ENCODE results near the gene RPS29.

RPS29 gene

DNA sequence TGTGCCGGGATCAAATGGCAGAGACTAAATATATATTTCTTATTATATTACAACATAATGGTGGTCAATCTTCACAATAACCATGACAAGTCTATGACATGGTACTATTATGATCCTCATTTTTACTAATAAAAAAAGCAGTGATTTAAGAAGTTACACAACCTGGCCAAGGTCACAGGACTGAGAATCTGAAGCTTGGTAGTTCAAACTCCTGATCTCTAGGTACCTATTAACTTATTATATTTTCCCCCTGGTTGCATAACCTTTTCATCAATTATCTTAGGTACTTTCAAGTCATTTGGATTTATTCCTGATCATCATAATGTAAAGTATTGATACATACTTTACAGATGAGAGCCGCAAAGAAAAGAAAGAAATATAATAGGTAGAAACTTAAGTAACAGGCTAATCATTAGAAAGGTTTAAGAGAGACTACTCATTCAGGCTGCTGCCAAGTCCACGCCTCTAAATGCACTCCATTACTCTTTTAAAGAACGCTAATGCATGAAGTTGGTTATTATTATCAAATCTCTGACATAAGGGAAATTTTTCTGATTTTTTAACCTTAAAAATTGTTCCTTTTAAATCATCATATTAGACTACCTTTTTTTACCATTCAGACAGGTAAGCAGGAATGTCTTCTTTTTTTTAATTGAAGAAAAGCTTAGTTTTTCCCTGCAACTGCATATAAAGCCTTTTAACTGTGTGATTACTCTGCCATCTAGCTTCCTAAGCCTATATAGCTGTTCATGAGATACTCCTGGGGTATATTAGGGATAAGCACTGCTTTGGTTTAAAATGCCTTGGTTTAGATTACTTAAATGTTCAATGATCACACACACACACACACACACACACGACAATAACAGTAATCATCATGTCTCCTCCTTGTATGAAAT lies 35.6 kb downstream of the RPS29 start:
- DNase-seq (ENCODE audit: low read depth, low spot score), result no peak

- DNase-seq (ENCODE audit: low read depth, low spot score), result peak; percentile 33
Measured at GRCh38 chr14:49549881-49550280, 36.3 kb downstream of the RPS29 start.

DNA sequence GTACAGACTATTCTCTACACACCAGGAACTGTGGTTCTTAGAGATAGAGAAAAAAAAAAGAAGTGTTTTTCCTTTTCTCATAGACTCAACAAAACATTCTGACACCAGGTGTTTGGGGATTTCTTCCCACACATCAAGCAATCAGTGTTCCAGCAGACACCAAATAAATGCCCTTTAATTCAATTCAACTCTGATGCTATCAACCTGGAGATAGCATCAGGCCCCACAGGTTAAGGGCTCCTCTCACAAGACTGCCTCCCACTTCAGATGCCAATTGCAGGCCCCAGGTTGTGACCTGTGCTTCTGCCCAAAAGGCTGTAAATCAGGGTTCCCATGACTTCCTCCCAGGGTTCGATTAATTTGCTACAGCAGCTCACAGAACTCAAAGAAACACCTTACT lies 36.7 kb downstream of the RPS29 start:
- DNase-seq (ENCODE audit: low read depth, low spot score), result no peak

GRCh38 chr14:49546766-49547165 lies 39.4 kb downstream of the RPS29 start:
- no peak for DNase-seq (ENCODE audit: low read depth, low spot score)

DNA sequence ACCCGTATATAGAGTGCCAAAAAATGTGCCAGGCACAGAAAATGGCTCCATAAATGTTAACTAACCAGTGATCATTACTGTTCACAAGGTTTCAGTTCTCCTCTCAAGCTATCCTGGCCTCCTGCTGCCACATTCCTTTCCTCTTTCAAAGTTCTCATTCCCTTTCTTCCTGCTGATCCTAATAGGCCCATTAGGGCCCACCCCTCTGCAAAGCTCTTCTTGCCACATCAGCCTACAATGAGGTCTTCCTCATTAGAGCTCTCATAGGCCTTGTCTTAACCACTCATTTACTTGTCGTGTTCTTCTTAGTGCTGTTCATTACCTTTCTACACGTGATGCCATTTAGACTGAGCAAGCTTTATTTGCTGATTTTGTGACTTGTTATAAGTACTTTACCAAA lies 40.5 kb downstream of the RPS29 start:
- DNase-seq (ENCODE audit: low read depth, low spot score), result no peak

DNA sequence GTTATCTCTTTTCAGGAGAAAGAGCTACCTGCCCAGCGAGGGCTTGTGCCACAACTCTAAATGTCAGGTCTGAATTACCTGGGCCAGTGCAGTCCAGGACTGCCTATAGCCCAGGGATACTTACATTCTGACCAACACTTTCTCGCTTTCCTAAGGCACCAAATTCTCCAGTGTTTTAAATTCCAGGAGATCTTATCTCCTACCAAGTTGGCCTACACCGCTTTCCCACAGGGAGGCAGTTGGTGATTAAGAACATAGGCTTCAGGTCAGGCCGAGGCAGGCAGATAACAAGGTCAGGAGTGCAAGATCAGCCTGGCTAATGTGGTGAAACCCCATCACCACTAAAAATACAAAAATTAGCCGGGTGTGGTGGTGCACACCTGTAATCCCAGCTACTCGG lies 41.1 kb downstream of the RPS29 start:
- DNase-seq (ENCODE audit: low read depth, low spot score), result no peak

- DNase-seq (ENCODE audit: low read depth, low spot score), result no peak
Measured at GRCh38 chr14:49541049-49541448, 45.1 kb downstream of the RPS29 start.

GRCh38 chr14:49538852-49539251 lies 47.3 kb downstream of the RPS29 start:
- DNase-seq (ENCODE audit: low read depth, low spot score), result no peak

All from iPS DF 19.7 (cell line).